ENCODE measurements around the gene PAPPA2.

DNA sequence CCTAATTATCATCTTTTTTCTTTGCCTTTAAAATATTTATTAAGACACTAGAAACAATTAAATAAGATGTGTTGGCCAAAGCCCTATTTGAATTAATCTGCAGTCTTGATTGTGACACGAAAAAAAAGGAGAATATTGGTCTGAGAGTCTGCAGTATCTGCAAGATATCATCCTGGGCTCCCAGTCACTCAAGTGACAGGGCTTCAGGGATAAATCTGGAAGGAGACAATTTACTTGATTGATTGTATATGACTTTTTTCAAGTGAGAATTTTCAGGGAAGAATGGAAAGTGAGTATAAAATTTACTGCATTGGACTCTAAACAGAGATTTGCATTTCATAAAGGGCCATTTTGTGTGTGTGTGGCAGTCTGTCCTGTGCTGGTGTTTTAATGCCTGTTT, 233.7 kb downstream of the PAPPA2 start:
- TF ChIP-seq FOSL1 (IDR thresholded peaks at IDR 0.05; ENCODE audit: insufficient read depth, low read depth, low read length): no peak
- TF ChIP-seq POLR2AphosphoS5 (IDR thresholded peaks at IDR 0.05; ENCODE audit: low read depth, low read length): no peak
- no peak for TF ChIP-seq ATF3 (IDR thresholded peaks at IDR 0.05; ENCODE audit: insufficient read depth, low read depth, low read length)
